COLO668 (cell line): ENCODE results near the gene UBASH3A.

Experiments
- DNase-seq: peaks from one replicate; lab custom pipeline; 2025; ENCODE audit not compliant: unreplicated experiment; lab: John Stamatoyannopoulos, UW

Gene UBASH3A

DNA sequence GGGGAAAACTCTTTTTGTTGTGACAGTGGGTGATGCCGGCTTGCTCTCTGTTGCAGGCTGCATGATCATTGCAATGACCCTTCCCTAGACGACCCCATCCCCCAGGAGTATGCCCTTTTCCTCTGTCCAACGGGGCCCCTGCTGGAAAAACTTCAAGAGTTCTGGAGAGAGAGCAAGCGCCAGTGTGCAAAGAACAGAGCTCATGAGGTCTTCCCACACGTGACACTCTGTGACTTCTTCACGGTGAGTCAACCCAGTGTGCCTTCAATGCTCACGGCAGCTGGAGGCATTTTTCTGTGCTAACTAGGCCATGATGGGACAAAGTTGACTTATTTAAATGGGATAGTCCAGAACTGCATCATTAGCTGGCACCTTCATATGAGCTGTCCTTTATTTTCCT is 5.7 kb downstream of the UBASH3A start:
- no peak for DNase-seq

DNA sequence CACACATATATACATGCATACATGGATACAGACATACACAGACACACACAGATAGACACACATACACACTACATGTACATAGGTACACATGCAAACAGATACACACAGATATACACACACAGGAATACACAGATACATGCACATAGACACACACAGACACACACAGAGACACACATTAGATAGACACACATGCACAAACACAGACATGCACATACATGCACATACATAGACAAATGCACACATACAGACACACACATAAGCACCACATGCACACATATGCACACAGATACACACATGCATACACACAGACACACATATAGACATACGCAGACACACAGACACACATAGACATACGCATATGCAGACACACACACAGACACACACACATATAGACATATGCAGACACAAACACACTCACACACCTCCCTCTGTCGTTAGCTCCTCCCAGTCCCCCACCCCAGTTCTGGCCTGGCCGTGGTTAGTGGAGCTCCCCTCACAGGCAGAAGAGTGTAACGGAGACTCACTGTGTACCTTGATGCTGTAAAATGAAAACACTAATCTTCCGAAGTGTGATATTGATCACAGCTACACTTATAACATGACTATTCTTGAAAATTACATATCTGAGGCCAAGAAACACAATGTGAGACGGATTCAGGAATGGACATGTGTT is 7.6 kb downstream of the UBASH3A start:
- DNase-seq: no peak

DNA sequence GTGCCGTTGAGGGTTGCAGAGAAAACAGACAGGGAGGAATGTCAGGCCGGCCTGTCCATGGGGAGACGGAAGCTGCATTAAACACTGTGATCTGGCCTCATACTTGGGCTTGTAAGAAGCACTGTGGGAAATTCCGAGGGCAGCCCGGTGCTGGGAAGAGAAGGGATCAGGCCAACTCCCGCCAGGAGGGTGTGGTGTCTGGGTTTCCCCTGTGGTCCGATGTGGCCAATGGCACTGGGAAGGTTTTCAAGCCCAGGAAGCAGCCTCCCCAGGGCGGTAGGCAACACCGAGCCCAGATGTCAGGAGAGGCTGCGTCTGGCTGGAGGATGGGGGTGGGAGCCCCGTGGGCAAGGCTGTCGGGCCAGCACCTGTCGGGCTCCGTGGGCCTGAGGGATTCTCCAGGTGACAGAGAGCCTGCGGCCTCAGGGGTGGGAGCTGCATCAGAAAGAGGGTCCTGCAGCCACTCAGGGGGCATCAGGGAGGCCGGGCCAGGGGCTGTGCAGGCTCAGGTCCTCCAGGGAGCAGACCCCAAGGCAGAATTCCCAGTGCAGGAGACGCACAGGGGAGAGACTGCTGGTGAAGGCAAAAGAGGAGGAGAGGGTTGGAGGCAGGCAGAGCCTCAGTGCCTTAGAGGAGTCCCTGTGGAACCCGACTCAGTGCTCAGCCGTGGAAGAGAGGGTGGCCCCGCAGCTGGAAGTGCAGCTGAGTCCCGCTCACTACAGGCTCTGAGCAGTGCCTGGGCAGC is 8.4 kb downstream of the UBASH3A start:
- no peak for DNase-seq

DNA sequence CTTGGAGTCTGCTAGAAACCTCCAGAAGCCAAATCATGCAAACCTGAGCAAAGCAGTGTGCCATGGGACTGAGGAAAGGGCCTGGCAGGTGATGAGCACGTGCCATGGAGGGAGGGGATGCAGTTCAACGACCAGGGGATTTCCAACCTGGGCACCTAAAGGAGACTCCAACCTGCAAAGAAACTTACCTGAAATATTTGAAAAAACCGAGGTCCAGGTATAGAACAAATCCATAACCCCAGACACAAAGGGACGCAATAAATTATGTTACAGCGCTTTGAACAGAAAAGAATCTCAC is 8.9 kb downstream of the UBASH3A start:
- DNase-seq: no peak

DNA sequence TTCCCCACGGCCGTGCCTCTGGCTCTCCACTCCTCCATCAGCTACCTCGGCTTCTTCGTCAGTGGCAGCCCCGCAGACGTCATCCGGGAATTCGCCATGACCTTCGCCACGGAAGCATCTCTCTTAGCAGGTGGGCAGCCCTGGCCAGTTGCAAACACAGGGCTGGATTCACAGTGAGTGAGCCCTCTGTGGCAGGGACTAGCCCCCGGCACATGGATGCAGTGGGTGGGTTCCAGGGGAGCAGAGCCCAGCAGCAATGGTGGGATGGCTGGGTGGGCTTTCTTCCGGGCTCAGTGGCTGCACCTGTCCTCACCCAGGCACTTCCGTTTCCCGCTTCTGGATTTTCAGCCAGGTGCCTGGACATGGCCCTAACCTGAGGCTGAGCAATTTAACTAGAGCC is 9.4 kb downstream of the UBASH3A start:
- DNase-seq: no peak

DNA sequence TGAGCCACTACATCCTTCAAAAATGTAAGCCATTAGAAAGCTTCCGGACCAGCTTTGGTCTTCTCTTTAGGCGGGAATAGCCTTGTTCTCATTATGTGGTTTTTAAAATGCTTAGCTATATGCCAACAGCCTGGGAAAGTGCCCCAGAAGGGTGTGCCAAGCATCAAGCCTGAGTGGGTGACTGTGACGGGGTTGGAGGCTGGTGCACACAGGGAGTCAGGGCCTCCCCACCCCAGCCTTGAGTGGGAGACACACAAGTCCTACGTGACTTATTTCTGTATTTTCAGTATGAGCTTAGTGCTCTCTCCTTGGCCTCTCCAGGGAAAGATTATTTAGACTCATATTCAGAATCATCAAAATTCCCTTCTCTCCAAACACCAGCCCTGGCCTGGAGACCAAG is 9.8 kb downstream of the UBASH3A start:
- DNase-seq: no peak

DNA sequence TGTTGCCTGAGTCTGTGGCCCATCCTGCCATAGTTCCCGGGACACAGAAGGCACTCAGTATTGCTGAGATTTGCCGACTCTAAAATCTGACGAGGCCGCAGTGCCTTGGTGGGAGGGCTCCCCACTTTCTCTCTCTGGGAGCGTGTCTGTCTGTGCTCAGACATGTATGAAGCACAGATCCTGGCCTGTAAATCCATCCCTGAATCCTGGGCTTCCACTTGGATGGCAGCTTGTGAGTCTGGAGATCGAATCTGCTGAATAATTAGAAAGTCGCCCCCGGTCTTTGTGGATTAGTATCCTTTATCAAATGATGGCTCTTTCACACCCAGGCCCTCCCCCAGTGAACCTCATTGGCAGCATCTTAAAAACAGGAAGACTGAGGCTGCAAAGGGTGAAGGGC is 10.4 kb downstream of the UBASH3A start:
- no peak for DNase-seq

DNA sequence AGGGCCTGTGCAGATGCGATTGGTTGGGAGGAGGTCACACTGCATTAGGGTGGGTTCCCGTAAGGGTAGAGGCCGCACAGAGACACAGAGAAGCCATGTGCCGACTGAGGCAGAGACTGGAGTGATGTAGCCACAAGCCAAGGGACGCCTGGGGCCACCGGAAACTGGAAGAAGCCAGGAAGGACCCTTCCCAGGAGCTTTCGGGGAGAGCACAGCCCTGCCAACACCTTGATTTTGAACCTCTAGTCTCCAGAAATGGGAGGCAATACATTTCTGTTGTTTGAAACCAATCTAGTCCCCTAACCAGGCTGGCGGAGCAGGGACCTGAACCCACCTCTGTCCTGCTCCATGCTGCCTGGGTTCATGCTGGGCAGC is 10.8 kb downstream of the UBASH3A start:
- DNase-seq: no peak

DNA sequence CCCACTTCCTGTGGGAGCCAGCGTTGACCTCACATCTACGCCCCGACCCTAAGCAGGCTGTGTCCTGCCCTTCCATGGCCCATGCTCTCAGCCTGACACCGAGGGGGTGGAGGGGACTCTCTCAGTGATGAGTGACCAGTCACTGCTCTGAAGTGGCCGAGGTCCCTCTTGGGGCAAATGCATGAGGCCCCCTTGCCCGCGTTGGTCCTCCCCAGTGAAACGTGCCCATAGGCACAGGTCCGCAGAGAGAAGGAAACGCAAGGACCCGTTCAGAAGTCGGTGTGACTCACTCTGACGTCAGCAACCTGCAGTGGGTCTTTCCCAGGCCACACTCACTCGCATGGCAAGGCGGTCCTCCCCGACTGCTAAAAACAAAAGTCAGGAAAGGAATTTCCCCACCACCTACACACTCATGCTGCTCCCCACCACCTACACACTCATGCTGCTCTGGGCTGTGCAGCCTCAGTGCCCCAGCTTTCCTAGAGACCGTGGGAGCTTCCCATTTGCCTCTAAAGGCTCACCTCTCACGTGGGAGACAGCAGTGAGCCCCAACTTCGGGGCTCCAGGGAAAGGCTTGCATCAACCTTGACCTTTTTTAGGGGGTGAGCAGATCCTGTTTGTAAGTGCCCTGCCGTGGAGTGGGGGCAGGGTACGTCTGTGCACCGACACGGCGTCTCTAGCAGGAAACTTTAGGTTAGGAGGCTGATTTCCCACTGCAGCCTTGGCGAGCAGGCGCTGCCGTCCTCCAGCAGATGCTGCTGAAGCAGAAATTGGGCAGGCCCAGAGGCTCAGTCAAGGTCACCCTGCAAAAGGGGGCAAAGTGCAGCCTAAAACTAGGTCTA is 11.4 kb downstream of the UBASH3A start:
- DNase-seq: no peak

DNA sequence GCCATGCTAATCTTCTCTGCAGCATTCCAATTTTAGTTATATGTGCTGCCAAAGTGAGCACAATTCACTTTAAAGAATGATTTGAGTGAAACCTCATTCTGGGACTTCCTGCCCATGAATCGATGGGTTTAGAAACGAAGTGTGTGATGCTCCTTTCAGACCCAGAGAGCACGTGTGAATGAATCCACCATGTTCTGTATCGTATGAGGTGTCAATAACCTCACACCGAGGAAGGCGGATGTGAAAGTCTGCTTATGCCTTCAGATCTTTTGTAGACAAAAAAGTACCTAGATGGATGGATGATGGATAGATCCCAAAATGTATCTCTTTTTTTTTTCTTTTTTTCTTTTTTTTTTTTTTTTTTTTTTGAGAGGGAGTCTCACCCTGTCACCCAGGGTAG is 13.8 kb downstream of the UBASH3A start:
- no peak for DNase-seq

DNA sequence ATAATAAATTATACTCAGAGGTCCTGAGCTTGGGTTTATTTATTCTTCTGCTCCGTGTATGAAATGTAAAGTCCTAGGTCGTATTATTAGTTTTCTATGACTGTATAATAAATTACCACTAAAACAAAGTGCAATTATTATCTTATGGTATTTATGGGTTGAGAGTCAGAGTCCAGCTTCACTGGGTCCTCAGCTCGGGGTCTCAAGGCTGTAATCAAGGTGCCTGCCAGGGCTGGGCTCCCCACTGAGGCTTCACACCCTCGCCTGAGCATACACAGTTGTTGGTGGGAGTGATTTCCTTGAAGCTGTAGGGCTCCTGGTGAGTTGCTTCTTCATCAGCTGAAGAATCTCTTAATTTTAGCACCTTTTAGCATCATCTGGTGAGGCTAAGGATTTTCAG is 15.2 kb downstream of the UBASH3A start:
- DNase-seq: no peak

DNA sequence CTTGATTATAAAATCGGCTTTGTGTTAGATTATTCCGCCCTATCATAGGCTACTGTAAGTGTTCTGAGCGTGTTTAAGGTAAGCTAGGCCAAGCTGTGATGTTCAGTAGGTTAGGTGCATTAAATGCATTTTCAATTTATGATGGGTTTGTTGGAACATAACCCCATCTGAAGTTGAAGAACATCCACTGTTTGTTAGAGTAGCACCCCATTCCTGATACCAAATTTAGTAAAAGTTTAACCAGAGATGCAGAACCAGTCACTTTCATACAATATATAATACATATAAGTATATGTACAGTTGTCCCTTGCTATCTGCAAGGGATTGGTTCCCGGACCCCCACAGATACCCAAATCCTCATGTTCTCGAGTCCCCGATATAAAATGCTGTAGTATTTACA is 16.1 kb downstream of the UBASH3A start:
- no peak for DNase-seq

DNA sequence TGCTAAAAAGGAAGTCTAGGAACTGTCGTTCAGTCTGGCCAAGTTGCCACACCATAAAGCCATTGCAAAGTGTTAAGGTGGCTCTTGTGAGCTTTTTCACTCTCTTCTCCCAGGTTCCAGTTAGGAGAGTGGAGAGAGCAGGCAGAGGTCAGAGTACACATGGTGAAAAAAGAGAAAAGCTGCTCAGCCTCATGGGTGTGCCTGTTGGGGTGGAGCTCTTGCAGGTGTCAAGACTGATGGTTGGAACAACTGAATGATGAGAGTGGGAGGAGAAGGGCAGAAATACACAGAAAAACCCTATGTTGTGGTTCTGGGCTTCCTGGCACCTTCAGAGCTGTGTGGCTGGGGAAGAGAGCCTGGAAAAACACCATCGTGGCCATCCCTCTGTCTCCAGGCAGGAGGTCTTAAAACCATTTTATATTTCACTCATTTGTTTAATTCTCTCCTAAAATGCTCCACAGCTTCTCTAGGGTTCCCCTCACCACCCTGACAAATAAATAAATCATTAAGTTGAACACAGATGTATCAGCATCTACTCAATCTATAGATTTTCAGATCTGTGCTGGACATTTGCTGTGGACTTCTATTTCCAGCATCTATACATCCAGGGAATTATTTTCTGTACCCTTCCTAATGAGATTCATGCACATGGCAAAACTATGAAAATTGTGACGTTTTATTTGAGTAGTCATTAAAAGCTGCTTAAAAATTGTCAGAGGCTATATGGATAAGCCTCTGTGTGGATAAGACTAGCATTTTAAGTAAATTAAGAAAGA is 17.5 kb downstream of the UBASH3A start:
- DNase-seq: no peak

DNA sequence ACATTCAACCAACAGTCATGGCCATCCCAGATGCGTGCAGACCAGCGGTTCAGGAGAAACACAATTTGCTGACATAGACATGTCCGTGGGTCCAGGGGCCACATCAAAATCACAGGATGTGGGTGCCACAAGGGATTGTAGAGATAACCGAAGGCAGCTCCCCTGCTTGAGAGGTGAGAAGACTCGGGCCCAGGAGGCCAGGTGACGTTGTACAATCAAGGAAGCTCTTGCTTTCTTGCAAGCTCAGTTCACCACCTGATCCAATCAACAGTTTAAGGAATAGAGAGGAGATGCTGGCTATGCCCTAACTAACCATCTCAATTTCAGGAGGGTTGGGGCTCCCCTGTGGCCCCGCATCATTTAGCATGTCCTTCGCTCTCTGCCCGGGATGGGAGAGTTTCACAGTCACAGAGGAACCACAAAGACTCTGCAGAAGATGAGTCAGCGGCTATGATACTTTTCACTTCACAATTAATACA is 19.5 kb downstream of the UBASH3A start:
- no peak for DNase-seq

DNA sequence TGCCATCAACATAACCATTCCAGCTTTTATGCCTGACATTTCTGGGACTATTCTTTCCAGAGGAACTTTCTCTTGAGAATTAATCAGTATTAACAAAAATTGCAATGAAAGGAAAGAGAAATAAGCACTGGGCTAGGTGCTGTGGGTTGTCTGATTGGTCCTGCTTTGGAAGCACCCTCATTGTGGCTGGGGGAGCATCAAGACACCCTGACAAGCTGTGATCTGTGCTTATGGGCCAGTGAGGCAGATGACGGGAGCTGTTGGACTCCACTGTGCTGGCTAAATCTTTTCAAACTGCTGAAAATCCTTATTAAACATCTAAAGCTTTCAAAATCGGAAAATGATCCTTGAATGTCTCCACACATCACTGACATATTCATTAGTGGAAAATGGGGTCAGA is 20.0 kb downstream of the UBASH3A start:
- DNase-seq: no peak

DNA sequence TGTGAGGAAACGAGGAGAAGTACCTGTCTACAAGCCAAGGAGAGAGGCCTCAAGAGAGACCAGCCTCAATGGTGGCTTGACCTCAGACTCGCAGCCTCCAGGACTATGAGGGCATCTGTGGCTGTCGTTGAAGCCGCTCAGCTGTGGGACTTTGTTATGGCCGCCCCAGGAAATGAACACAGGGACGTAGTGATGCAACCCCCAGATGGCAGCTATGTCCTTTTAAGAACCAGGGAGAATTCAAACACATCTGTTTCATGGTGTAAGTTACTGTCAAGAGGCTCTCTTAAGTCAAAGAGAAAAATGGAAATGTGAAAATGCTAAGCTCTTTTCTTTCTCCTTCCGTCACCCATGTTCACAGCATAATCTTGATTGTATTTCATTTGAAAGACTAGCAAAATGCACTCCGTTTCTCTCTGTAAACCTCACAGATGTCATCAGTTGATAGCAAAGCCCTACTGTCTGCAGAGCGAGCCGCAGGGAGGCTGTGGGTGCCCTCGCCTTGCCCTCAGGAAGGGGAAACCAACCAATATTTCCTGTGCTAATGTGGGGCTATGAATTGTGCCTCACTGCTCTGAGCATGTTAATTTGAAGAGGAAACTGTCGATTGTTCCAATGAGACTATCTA is 21.3 kb downstream of the UBASH3A start:
- no peak for DNase-seq

DNA sequence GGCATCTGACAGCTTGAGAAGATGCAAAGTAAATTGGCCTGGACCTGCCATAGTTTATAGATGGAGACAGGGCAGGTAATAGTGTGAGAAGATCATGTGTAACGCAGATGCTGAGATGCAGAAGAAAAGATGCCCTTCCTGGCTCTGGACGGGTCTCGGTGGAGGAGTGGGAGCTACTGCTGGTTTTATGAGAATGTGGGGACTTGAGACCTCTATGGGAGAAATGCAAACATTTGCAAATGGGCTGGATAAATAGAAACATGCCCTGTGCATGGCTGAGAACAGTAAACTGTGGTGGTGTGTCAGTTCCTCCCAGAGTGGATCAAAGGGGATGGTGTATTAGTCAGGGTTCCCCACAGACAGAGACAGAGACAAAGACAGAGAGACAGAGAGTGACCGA is 21.9 kb downstream of the UBASH3A start:
- DNase-seq: no peak

DNA sequence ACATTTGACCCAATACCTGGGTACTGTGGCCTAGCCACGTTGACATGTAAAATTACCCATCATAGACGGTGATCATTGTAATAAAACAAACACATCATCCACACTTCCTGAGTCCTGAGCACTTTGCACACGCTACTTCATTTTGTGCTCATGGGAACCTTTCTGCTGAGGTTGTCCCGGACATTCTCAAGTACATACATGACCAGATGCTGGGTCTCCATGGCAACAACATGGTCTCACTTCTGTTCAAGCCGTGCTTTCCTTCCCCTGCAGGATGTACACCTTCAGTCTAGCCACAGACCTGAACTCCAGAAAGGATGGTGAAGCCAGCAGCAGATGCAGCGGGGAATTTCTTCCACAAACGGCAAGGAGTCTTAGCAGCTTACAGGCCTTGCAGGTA is 22.7 kb downstream of the UBASH3A start:
- no peak for DNase-seq

DNA sequence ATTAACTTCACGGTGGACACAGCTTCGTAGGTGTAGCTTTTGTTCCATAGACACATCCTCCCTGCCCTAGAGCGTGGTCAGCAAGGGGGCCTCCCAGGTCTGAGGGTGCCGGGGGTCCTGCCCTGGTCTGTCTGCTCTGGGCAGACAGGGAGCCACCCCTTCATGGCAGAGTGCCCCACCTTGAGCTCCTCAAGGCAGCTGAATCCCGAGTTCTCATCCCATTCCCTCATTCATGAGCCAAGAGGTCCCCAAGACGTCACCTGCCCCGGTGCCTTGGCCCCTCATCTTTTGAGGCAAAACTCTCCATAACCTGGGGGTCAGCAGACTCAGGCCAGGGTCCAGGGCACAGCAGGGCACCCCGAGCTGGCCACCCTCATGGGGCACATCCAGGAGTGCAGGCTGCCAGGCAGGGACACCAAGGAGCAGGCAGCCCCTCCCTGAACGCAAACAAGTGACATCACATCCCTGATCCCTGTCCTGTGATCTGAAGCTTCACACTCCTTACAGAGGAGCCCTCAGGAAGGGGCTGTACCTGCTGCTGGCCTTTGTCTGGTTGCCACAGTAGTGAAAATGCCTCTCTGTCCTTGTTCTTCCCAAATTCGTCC is 23.3 kb downstream of the UBASH3A start:
- peak; percentile 18 for DNase-seq

DNA sequence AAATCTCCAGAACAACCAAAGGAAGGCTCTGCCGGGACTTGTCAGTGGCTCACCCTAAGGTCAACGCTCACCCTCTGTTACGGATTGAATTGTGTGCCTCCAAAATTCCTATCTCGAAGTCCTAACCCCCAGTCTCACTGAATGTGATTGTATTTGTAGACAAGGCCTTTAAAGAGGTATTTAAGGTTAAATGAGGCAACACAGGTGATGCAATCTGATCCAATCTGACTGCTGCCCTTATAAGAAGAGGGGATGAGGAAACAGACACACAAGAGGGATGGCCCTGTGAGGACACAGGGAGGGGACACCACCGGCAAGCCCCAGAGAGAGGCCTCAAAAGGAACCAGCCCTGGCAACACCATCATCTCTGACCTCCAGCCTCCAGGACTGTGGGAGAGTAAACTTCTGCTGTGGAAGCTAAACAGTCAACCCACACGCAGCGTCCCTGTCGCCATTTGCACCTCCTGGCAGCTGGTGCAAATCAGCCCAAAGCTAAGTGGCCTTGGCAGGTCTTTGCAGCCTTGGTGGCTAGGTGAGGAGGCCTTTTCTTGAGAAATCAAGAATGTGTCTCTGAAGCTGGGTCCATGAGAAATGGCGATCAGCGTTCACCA is 24.2 kb downstream of the UBASH3A start:
- no peak for DNase-seq
